ENCODE data around the gene CYP3A5.
"Not testable (repeated sequence)": the region's sequence is repeated elsewhere in the genome, so short reads cannot be mapped to it uniquely, and the experiment has no call there.

CYP3A5 gene

GRCh38 chr7:99694201-99694911, 14.6 kb upstream of the CYP3A5 start:
- ChIA-PET POLR2A (no interaction called here), CTCF (no interaction called here)
- H3K4me3 ChIP-seq (ENCODE audit: low read depth, low read length) = no peak overlapping the region
- DNase-seq (ENCODE audit: low read depth, low spot score) = no peak
- TF ChIP-seq CTCF (IDR thresholded peaks at IDR 0.05; ENCODE audit: insufficient read depth, low read length, missing control alignments) = no peak

GRCh38 chr7:99693427-99694200, 13.8 kb upstream of the CYP3A5 start:
- POLR2A ChIA-PET = interaction anchor here (0.6 kb wide), 1 partner anchor 15 kb away, joined by 4 read pairs; no protein-coding TSS in a partner anchor
- no peak for TF ChIP-seq CTCF (IDR thresholded peaks at IDR 0.05; ENCODE audit: insufficient read depth, low read length, missing control alignments)
- DNase-seq (ENCODE audit: low read depth, low spot score) = no peak
- CTCF ChIA-PET = no interaction called here
- no peak overlapping the region for H3K4me3 ChIP-seq (ENCODE audit: low read depth, low read length)

GRCh38 chr7:99693100-99693426, 13.3 kb upstream of the CYP3A5 start:
- no peak for TF ChIP-seq CTCF (IDR thresholded peaks at IDR 0.05; ENCODE audit: insufficient read depth, low read length, missing control alignments)
- DNase-seq (ENCODE audit: low read depth, low spot score) = no peak
- H3K4me3 ChIP-seq (ENCODE audit: low read depth, low read length) = no peak overlapping the region
- ChIA-PET CTCF (interaction anchor here (0.7 kb wide), 1 partner anchor 178 kb away, joined by 3 read pairs; no protein-coding TSS in a partner anchor), POLR2A (interaction anchor here (0.6 kb wide), 1 partner anchor 14 kb away, joined by 4 read pairs; no protein-coding TSS in a partner anchor)

GRCh38 chr7:99692563-99692962, 12.8 kb upstream of the CYP3A5 start:
- H3K4me3 ChIP-seq (ENCODE audit: low read depth, low read length); DNase-seq (ENCODE audit: low read depth, low spot score); POLR2A ChIA-PET: not testable (repeated sequence)
- CTCF ChIA-PET = interaction anchor here (0.7 kb wide), 1 partner anchor 178 kb away, joined by 3 read pairs; no protein-coding TSS in a partner anchor

- H3K4me3 ChIP-seq (ENCODE audit: low read depth, low read length); POLR2A ChIA-PET: not testable (repeated sequence)
These were observed 11.9 kb upstream of the CYP3A5 start for GRCh38 chr7:99691658-99692057.

GRCh38 chr7:99690918-99691317, 11.1 kb upstream of the CYP3A5 start:
- H3K4me3 ChIP-seq (ENCODE audit: low read depth, low read length); CTCF ChIA-PET; DNase-seq (ENCODE audit: low read depth, low spot score); POLR2A ChIA-PET: not testable (repeated sequence)

More at GRCh38 chr7:99691658-99692057, 11.9 kb upstream of the CYP3A5 start:
- DNase-seq (ENCODE audit: low read depth, low spot score); CTCF ChIA-PET: not testable (repeated sequence)

- POLR2A ChIA-PET; CTCF ChIA-PET; DNase-seq (ENCODE audit: low read depth, low spot score); H3K4me3 ChIP-seq (ENCODE audit: low read depth, low read length): not testable (repeated sequence)
These were observed 6.2 kb upstream of the CYP3A5 start for GRCh38 chr7:99685871-99686608.

GRCh38 chr7:99685129-99685758, 5.4 kb upstream of the CYP3A5 start:
- CTCF ChIA-PET = no interaction called here

More at GRCh38 chr7:99685129-99685758, 5.4 kb upstream of the CYP3A5 start:
- DNase-seq (ENCODE audit: low read depth, low spot score) = no peak
- no peak overlapping the region for H3K4me3 ChIP-seq (ENCODE audit: low read depth, low read length)
- TF ChIP-seq CTCF (IDR thresholded peaks at IDR 0.05; ENCODE audit: insufficient read depth, low read length, missing control alignments) = no peak
- POLR2A ChIA-PET = no interaction called here
